Loucy (cell line): ENCODE results near the gene TRIM3.

Experiments
- CTCF ChIP-seq: fragments of 200-600 bp; sonication (generic); conservative IDR thresholded peaks from 2 replicates; pipeline ENCODE4 v1.5.1; 2014; ENCODE audit warnings: mild to moderate bottlenecking, antibody characterized with exemption, low read length
- EZH2phosphoT487 ChIP-seq: fragments of 200-600 bp; IDR thresholded peaks from 2 replicates; pipeline ENCODE4 v1.6.1; 2018; ENCODE audit warnings: antibody characterized with exemption, mild to moderate bottlenecking, moderate library complexity, borderline replicate concordance

- TF ChIP-seq CTCF (no peak), EZH2phosphoT487 (no peak)
Measured at GRCh38 chr11:6472934-6473333, 807 bp downstream of the TRIM3 start.
